Psoas muscle (tissue), 8 donors: ENCODE data around the gene ZNF445. TPM values are rescaled to one million over a fixed set of nuclear protein-coding genes. Genes with fewer than 3 reads are reported as not detected.
A peak's percentile ranks its signal among the peaks of the same experiment; 100 is the strongest.

Source experiments
- ATAC-seq, 4 donors: fragments of 200-7000 bp; cut with Tn5 transposase; one replicate each; pipeline ENCODE4 v1.9.1; 2020; ENCODE audit warnings: moderate library complexity in 3 of 4, mild to moderate bottlenecking in 2 of 4
- DNase-seq, 2 donors: peaks; one replicate each; pipeline ENCODE4 v3.0.0-alpha.2; 2020
- H3K27ac ChIP-seq: fragments of 200-600 bp; one replicate; pipeline ENCODE4 v1.8.0; 2022
- H3K27me3 ChIP-seq, 3 donors: fragments of 200-600 bp in 1 of 3; one replicate each; pipeline versions ENCODE4 v1.6.1 to v1.8.0; 2013 to 2022; ENCODE audit warnings: low read length in 2 of 3, mild to moderate bottlenecking in 2 of 3, moderate library complexity in 1 of 3; ENCODE audit not compliant: insufficient read depth in 3 of 3
- H3K36me3 ChIP-seq, 2 donors: fragments of 200-600 bp in 1 of 2; one replicate each; pipeline versions ENCODE4 v1.6.1 to v1.8.0; 2013 to 2022; ENCODE audit warnings: low read depth in 1 of 2, mild to moderate bottlenecking in 1 of 2, moderate library complexity in 1 of 2; ENCODE audit not compliant: insufficient read depth in 1 of 2
- H3K4me1 ChIP-seq: fragments of 200-600 bp; one replicate; pipeline ENCODE4 v1.8.0; 2022
- H3K4me3 ChIP-seq: fragments of 200-600 bp; one replicate; pipeline ENCODE4 v1.8.0; 2022; ENCODE audit warnings: mild to moderate bottlenecking
- H3K9me3 ChIP-seq: fragments of 200-600 bp; one replicate; pipeline ENCODE4 v1.8.0; 2022
- whole genome bisulfite sequencing, 3 donors: extraction: QIAGEN DNeasy Blood & Tissue Kit; methylation state at CpG; one replicate each; pipeline versions ENCODE4 v1.1.6 to v1.1.7; 2013; 5-methylcytosine and 5-hydroxymethylcytosine counted together
- intact Hi-C, 2 donors: fragments of 100-400 bp; cut with DNase I; formaldehyde crosslinking; loops; one replicate each; pipeline versions ENCODE4 v1.11.0 to v1.14.2; 2022
- long read RNA-seq, 2 donors: library from polyadenylated mRNA; unstranded; transcript quantifications; one replicate each; pipeline ENCODE4 v2.0.0, GENCODE V29; 2021
- polyA plus RNA-seq, 3 donors: library from polyadenylated mRNA; stranded (reverse); fragments of 200-250 nt; gene quantifications; one replicate each; pipeline ENCODE4 v1.2.3, GENCODE V29; 2013
- total RNA-seq, 4 donors: library from RNA; stranded (reverse); fragmentation: NEBNext Ultra II Directional in 2 of 4; extraction: Animal tissue kit (Norgen Biotek cat#: 25700) in 2 of 4; gene quantifications; one replicate each; pipeline versions ENCODE4 v1.2.1 to v1.2.4, GENCODE V29; 2021 to 2023
- TF ChIP-seq, protein P1 (sequence below): fragments of 200-600 bp; IDR thresholded peaks from one replicate; pipeline ENCODE4 v1.8.0; 2022; ENCODE audit warnings: antibody characterized with exemption
- donor health status: healthy with polysubstance abuse.
- donor health status: DM: no; HTN: no; CAD: no; lungs with moderate emphysema.
- donor health status: Bipolar disorder and iron deficiency.
- donor health status: healthy.
- donor health status: DM: yes; HTN: yes; CAD: no.
- donor health status: DM: no; HTN: no; CAD: no.
- donor health status: DM: no; HTN: no; CAD: no.
- donor health status: DM: yes; HTN: yes; CAD: no.

ZNF445 gene
- total RNA-seq = 10 to 100 TPM in 1 of 4 donors, 1 to 10 TPM in 3; 7.3 to 16.8 (median 9.7) TPM
- polyA plus RNA-seq = 1 to 10 TPM; 1.6 to 8.0 (median 2.5) TPM
- long read RNA-seq, donor 1, partial matches to known transcripts = 0 of 2 reads
- long read RNA-seq, donor 1, other reads (novel, unspliced or antisense) = 2 of 2 reads
- long read RNA-seq, donor 2, full-length matches to known transcripts = 4 of 5 reads
- long read RNA-seq, donor 2, partial matches to known transcripts = 0 of 5 reads
- long read RNA-seq, donor 2, other reads (novel, unspliced or antisense) = 1 of 5 reads

DNA sequence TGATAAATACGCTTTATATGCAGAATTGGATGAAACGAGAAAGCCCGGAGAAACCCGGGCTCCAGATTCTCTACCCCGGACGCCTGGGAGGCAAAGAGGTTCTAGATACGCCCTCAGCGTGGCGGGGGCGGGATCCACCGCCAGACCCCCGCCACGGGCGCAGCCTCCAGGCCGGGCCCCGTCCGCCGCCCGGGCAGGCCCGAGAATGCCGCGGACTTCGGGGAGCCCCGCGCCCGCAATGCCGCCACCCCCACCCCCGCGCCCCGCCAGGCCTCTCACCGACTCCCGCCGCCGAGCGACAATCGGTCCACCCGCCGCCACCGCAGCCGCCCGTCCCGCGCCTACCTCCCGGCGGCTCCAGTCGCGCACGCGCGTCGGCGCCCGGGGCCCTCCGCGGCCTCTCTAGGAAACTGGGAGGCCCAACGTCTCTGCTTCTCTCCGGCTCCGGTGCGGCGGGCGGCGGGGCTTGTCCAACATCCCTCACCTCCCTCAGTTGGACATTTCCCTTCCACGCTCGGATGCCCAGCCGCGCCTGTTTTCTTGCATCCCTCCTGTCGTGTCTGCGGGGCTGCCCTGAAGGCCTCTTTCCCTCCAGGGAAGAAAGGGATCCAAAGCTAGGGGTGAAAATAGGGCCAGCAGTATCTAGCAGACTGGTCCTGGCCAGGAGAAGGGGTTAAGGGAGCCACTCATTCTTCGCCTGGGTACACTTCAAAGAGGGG is at the start of gene ZNF445:
Gene ZNF445 (minus strand): TSS at position 359 of the 719 bp plus-strand sequence. CDS start 22,121 bp downstream, outside the sequence.
- TF ChIP-seq, protein P1, sequence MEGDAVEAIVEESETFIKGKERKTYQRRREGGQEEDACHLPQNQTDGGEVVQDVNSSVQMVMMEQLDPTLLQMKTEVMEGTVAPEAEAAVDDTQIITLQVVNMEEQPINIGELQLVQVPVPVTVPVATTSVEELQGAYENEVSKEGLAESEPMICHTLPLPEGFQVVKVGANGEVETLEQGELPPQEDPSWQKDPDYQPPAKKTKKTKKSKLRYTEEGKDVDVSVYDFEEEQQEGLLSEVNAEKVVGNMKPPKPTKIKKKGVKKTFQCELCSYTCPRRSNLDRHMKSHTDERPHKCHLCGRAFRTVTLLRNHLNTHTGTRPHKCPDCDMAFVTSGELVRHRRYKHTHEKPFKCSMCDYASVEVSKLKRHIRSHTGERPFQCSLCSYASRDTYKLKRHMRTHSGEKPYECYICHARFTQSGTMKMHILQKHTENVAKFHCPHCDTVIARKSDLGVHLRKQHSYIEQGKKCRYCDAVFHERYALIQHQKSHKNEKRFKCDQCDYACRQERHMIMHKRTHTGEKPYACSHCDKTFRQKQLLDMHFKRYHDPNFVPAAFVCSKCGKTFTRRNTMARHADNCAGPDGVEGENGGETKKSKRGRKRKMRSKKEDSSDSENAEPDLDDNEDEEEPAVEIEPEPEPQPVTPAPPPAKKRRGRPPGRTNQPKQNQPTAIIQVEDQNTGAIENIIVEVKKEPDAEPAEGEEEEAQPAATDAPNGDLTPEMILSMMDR = no peak
- H3K36me3 ChIP-seq = no peaks in the 10 kb centered on the region
- ATAC-seq (peak; percentile 90 to 100 (median 97)), DNase-seq (peak; percentile 83 to 91)
- peak within 1 kb of the TSS; percentile 85 for H3K4me3 ChIP-seq
- peaks cover 29% of the 10 kb centered on the region for H3K4me1 ChIP-seq
- WGBS, 3 donors = 0 to 1% (median 1%) methylated on average over 38 to 69 of the region's 69 CpGs
- intact Hi-C loops = loop anchor here (5.0 to 10.0 kb wide), 3 partner anchors 35 to 237 kb away; partner anchors contain the start of genes TCAIM (in 1 of the 2) and ZNF502 (in 1 of the 2)
- H3K9me3 ChIP-seq = no peaks in the 10 kb centered on the region
- H3K27ac ChIP-seq = peak within 1 kb of the TSS; percentile 80
- no peaks in the 10 kb centered on the region for H3K27me3 ChIP-seq

DNA sequence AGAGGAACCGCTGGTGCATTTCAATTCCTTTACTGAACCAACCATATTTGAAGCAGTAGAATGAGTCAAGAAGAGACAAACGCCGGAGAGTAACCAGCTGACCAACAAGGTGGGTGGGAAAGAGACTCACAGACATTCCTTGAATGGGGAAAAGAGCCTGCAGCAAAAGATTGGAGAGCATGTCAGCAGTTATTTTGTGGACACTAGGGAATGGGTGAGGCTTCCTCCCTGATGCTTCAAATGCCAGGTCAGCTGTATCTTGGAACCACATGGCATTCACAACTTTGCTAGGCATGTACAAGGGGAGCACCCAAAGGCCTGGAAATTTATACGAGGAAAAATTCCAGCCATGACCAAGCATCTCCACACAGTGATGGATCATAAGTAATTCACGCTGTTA is 47.6 kb upstream of the ZNF445 start:
- no peak overlapping the region for H3K4me3 ChIP-seq
- DNase-seq (no peak), ATAC-seq (no peak)
- intact Hi-C loops = no loop called here
- no peaks in the 10 kb centered on the region for H3K9me3 ChIP-seq
- WGBS, 3 donors = 81 to 92% (median 82%) methylated on average over 5 of the region's 5 CpGs
- no peak overlapping the region for H3K27ac ChIP-seq
- H3K4me1 ChIP-seq = no peaks in the 10 kb centered on the region
- H3K36me3 ChIP-seq = no peaks in the 10 kb centered on the region
- TF ChIP-seq, protein P1 = no peak
- peaks cover 0 to 15% (median 2%) of the 10 kb centered on the region in 3 donors for H3K27me3 ChIP-seq

DNA sequence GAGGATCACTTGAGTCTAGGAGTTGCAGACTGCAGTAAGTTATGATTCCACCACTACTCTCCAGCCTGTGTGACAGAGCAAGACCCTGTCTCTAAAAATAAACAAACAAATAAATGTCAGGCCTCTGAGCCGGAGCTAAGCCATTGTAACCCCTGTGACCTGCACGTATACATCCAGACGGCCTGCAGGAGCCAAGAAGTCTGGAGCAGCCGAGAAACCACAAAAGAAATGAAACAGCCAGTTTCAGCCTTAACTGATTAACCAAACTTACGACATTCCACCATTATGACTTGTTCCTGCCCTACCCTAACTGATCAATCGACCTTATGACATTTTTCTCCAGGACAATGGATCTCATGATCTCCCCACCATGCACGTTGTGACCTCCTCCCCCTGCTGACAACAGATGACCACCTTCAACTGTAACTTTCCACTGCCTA is 45.0 kb upstream of the ZNF445 start:
- Histone ChIP-seq H3K27ac (no peak overlapping the region), H3K9me3 (no peaks in the 10 kb centered on the region), H3K4me3 (no peak overlapping the region), H3K4me1 (no peaks in the 10 kb centered on the region), H3K36me3 (no peaks in the 10 kb centered on the region), H3K27me3 (peaks cover 0 to 12% (median 5%) of the 10 kb centered on the region in 3 donors)
- intact Hi-C loops = no loop called here
- ATAC-seq = no peak
- DNase-seq = no peak
- 33 to 38% (median 37%) methylated on average over 7 of the region's 7 CpGs for WGBS, 3 donors
- TF ChIP-seq, protein P1 = no peak

DNA sequence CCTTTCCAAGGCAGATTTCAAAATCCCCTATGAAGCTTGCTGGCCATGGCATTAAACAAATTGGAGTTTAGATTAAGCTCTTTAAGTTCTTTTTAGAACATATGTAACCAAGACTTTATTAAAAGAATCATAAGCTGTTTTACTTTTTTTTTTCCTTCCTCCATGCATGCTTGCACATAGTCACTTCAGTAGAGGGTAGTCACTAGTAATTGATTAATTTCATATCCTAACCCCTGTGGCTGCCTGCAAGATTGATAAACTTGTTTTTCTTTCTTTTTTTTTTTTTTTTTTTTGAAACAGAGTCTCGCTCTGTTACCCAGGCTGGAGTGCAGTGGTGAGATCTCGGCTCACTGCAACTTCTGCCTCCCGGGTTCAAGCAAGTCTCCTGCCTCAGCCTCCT is 44.3 kb upstream of the ZNF445 start:
- ATAC-seq (no peak), DNase-seq (no peak)
- Histone ChIP-seq H3K36me3 (no peaks in the 10 kb centered on the region), H3K27ac (no peak overlapping the region), H3K4me3 (no peak overlapping the region), H3K9me3 (no peaks in the 10 kb centered on the region), H3K4me1 (no peaks in the 10 kb centered on the region), H3K27me3 (peaks cover 0 to 12% (median 5%) of the 10 kb centered on the region in 3 donors)
- intact Hi-C loops = no loop called here
- 87 to 91% (median 88%) methylated on average over 3 of the region's 3 CpGs for WGBS, 3 donors
- TF ChIP-seq, protein P1 = no peak
